Renal cortical epithelial cell (primary cell): Measurements from ENCODE around the gene G3BP1. TPM values are rescaled to one million over a fixed set of nuclear protein-coding genes. Genes with fewer than 3 reads are reported as not detected.
"Not testable (repeated sequence)": the region's sequence is repeated elsewhere in the genome, so short reads cannot be mapped to it uniquely, and the experiment has no call there.

Source experiments
- DNase-seq: peaks from one replicate; pipeline ENCODE4 v3.0.0-alpha.2; 2011; ENCODE audit warnings: low read depth
- total RNA-seq: library from RNA; depleted of rRNA; stranded (reverse); fragments of >200 nt; gene quantifications from 2 replicates; pipeline ENCODE4 v1.2.3, GENCODE V29; 2014

Gene G3BP1
- total RNA-seq = 210 and 408 TPM in 2 replicates

- DNase-seq = peak; percentile 100
Observed at GRCh38 chr5:151771259-151772028, at the start of gene G3BP1. TSS of gene G3BP1 (plus strand) at chr5:151771954. CDS start at chr5:151786621, 14,667 bp downstream.

GRCh38 chr5:151722546-151722945 lies 49.2 kb upstream of the G3BP1 start:
- DNase-seq = no peak

GRCh38 chr5:151724360-151724759 lies 47.4 kb upstream of the G3BP1 start:
- DNase-seq = no peak

GRCh38 chr5:151729597-151729996 lies 42.2 kb upstream of the G3BP1 start:
- not testable (repeated sequence) for DNase-seq

GRCh38 chr5:151730381-151730780 lies 41.4 kb upstream of the G3BP1 start:
- no peak for DNase-seq

GRCh38 chr5:151733358-151734063 lies 38.2 kb upstream of the G3BP1 start:
- DNase-seq = no peak

GRCh38 chr5:151734064-151734408 lies 37.7 kb upstream of the G3BP1 start:
- DNase-seq = no peak

GRCh38 chr5:151735646-151736045 lies 36.1 kb upstream of the G3BP1 start:
- DNase-seq = no peak

- no peak for DNase-seq
Observed at GRCh38 chr5:151737431-151737830, 34.3 kb upstream of the G3BP1 start.

- no peak for DNase-seq
Observed at GRCh38 chr5:151738125-151738848, 33.5 kb upstream of the G3BP1 start.

GRCh38 chr5:151739395-151739794 lies 32.4 kb upstream of the G3BP1 start:
- DNase-seq = no peak

- peak; percentile 47 for DNase-seq
Observed at GRCh38 chr5:151739939-151740335, 31.8 kb upstream of the G3BP1 start.

- DNase-seq = peak; percentile 67
Observed at GRCh38 chr5:151740336-151740942, 31.3 kb upstream of the G3BP1 start.

- peak; percentile 61 for DNase-seq
Observed at GRCh38 chr5:151740958-151741373, 30.8 kb upstream of the G3BP1 start.

- DNase-seq = peak; percentile 66
Observed at GRCh38 chr5:151741678-151742423, 29.9 kb upstream of the G3BP1 start.

- DNase-seq = peak; percentile 47
Observed at GRCh38 chr5:151742870-151743294, 28.9 kb upstream of the G3BP1 start.

- DNase-seq = no peak
Observed at GRCh38 chr5:151743530-151743929, 28.2 kb upstream of the G3BP1 start.

GRCh38 chr5:151745071-151745705 lies 26.6 kb upstream of the G3BP1 start:
- DNase-seq = peak; percentile 98

- DNase-seq = no peak
Observed at GRCh38 chr5:151750121-151750520, 21.6 kb upstream of the G3BP1 start.

- DNase-seq = no peak
Observed at GRCh38 chr5:151751091-151751490, 20.7 kb upstream of the G3BP1 start.

GRCh38 chr5:151751593-151751992 lies 20.2 kb upstream of the G3BP1 start:
- no peak for DNase-seq
